HepG2 (cell line): Measurements from ENCODE around the gene SLC35D2. TPM values are rescaled to one million over a fixed set of nuclear protein-coding genes. Genes with fewer than 3 reads are reported as not detected.
"Not testable (repeated sequence)": the region's sequence is repeated elsewhere in the genome, so short reads cannot be mapped to it uniquely, and the experiment has no call there.

Experiments
- ATAC-seq: fragments of 200-7000 bp; cut with Tn5 transposase; 3 replicates; pipeline ENCODE4 v1.9.1; 2020; ENCODE audit warnings: mild to moderate bottlenecking, moderate library complexity
- BruUV-seq: library from RNA; stranded (reverse); fragments of 400-500 nt; replicated peaks from 2 replicates; lab custom pipeline; 2021; lab: Mats Ljungman, UMichigan
- CTCF ChIA-PET: fragments of 300-600 bp; formaldehyde crosslinking; extraction: SDS; loops from one replicate; lab custom pipeline; 2021; ENCODE audit warnings: low total read pairs, inconsistent platforms, low intra/inter-chr PET ratio; lab: Yijun Ruan, JAX
- POLR2A ChIA-PET: fragments of 350-600 bp; sonication (Branson Sonifier 250); formaldehyde crosslinking; loops from one replicate; lab custom pipeline; 2020; ENCODE audit warnings: antibody characterized with exemption, inconsistent platforms; lab: Yijun Ruan, JAX
- DNase-seq: peaks from one replicate; pipeline ENCODE4 v3.0.0-alpha.2; 2015; ENCODE audit warnings: low spot score
- FAIRE-seq: peaks from 3 replicates; lab custom pipeline; 2011; peaks lifted over from hg19 to GRCh38; lab: Jason Lieb, UNC
- H2AFZ ChIP-seq: one replicate; pipeline ENCODE4 v1.6.1; 2011; ENCODE audit warnings: low read length, inconsistent platforms
- H3K27ac ChIP-seq: fragments of 300-600 bp; 3 replicates; pipeline ENCODE4 v1.8.0; 2011; ENCODE audit warnings: mixed run types, mild to moderate bottlenecking, mixed read lengths, low read length, inconsistent platforms; ENCODE audit not compliant: insufficient read depth; ENCODE audit errors: extremely low read length
- H3K27me3 ChIP-seq, 2 experiments: fragments of 200-600 bp in 1 of 2; 2 replicates in 1 of 2; 3 replicates in 1 of 2; pipeline versions ENCODE4 v1.6.0 to v1.8.0; 2011; ENCODE audit warnings: low read length in 2 of 2, mild to moderate bottlenecking in 2 of 2, moderate library complexity in 2 of 2, inconsistent platforms in 1 of 2; ENCODE audit not compliant: insufficient read depth in 2 of 2, control insufficient read depth in 1 of 2
- H3K36me3 ChIP-seq, 2 experiments: fragments of 200-600 bp in 1 of 2; replicated peaks in 1 of 2; 2 replicates in 1 of 2; 3 replicates in 1 of 2; pipeline versions ENCODE4 v1.5.1 to v1.8.0; 2011; ENCODE audit warnings: low read length in 2 of 2, inconsistent platforms in 1 of 2; ENCODE audit not compliant: insufficient read depth in 2 of 2, control insufficient read depth in 1 of 2
- H3K4me1 ChIP-seq: 2 replicates; pipeline ENCODE4 v1.5.1; 2012; ENCODE audit warnings: low read length, inconsistent platforms; ENCODE audit not compliant: insufficient read depth
- H3K4me2 ChIP-seq: 2 replicates; pipeline ENCODE4 v1.6.0; 2011; ENCODE audit warnings: low read depth, low read length, inconsistent platforms
- H3K4me3 ChIP-seq, 3 experiments: fragments of 200-600 bp in 1 of 3; sonication (generic), shearing (Covaris generic) in 1 of 3; replicated peaks in 1 of 3; 2 replicates each; pipeline ENCODE4 v1.5.1; 2011 to 2016; ENCODE audit warnings: low read length in 3 of 3, inconsistent platforms in 2 of 3, low read depth in 2 of 3, mild to moderate bottlenecking in 2 of 3, control low read depth in 1 of 3, mixed read lengths in 1 of 3; ENCODE audit not compliant: insufficient read depth in 1 of 3
- H3K79me2 ChIP-seq: one replicate; pipeline ENCODE4 v1.6.1; 2011; ENCODE audit warnings: low read length, inconsistent platforms; ENCODE audit not compliant: insufficient read depth
- H3K9ac ChIP-seq: 2 replicates; pipeline ENCODE4 v1.6.0; 2011; ENCODE audit warnings: mild to moderate bottlenecking, low read depth, low read length, inconsistent platforms; ENCODE audit not compliant: insufficient read depth
- H3K9me3 ChIP-seq: 2 replicates; pipeline ENCODE4 v1.5.1; 2012; ENCODE audit warnings: mild to moderate bottlenecking, low read length
- H4K20me1 ChIP-seq: 2 replicates; pipeline ENCODE4 v1.6.0; 2011; ENCODE audit warnings: inconsistent platforms, mild to moderate bottlenecking, low read length, moderate library complexity; ENCODE audit not compliant: insufficient read depth
- ZBTB8A ChIP-seq: sonication (generic); formaldehyde crosslinking; IDR thresholded peaks from 2 replicates; pipeline ENCODE4 v1.4.0; 2020; ENCODE audit warnings: mild to moderate bottlenecking, low read depth, missing genetic modification reagents, borderline replicate concordance
- ZNF121 ChIP-seq: sonication (generic); formaldehyde crosslinking; IDR thresholded peaks from 2 replicates; pipeline ENCODE4 v1.5.0; 2020; ENCODE audit warnings: mild to moderate bottlenecking, missing genetic modification reagents
- WGBS: methylation state at CpG from one replicate; pipeline ENCODE4 v1.1.6; 2017; ENCODE audit warnings: low lambda C conversion rate; 5-methylcytosine and 5-hydroxymethylcytosine counted together
- in situ Hi-C: cut with HindIII; loops from 2 replicates; pipeline ENCODE4 v1.10.0; 2017; ENCODE audit warnings: low pct_unique_long_range_greater_than_20kb; ENCODE audit not compliant: extremely low pct_ligation_motif_present
- intact Hi-C: fragments of 100-400 bp; cut with micrococcal nuclease; formaldehyde crosslinking; loops from one replicate; pipeline ENCODE4 v1.10.0; 2022; ENCODE audit not compliant: unreplicated experiment
- polyA plus RNA-seq, 8 experiments: library from polyadenylated mRNA; depleted of rRNA in 3 of 8; stranded (reverse) in 7 of 8; unstranded in 1 of 8; fragments of >200 nt; fragmentation: Illumina TruSeq in 4 of 8; extraction: Trizol in 4 of 8; gene quantifications; 2 replicates each; pipeline versions ENCODE4 v1.2.1 to v1.2.3, GENCODE V29; 2011 to 2016; ENCODE audit warnings: low read depth in 4 of 8, missing spikeins in 1 of 8, mixed read lengths in 1 of 8; ENCODE audit not compliant: insufficient read depth in 1 of 8
- total RNA-seq, 5 experiments: library from RNA; depleted of rRNA; stranded (reverse); fragments of >200 nt; fragmentation: Illumina TruSeq; extraction: Trizol; gene quantifications; 2 replicates each; pipeline ENCODE4 v1.2.3, GENCODE V29; 2016; ENCODE audit warnings: low read depth in 1 of 5

SLC35D2 gene
- total and polyA plus RNA-seq, 2 of the 13 experiments (the other 11 are each of a cell fraction or from before 2014, with no cell fraction given) = 96.2 to 103 TPM

GRCh38 chr9:96322736-96323135 is 60.8 kb downstream of the SLC35D2 start:
- in situ Hi-C loops = not testable (repeated sequence)

GRCh38 chr9:96322210-96322609 is 61.3 kb downstream of the SLC35D2 start:
- intact Hi-C loops, ATAC-seq: not testable (repeated sequence)

More at GRCh38 chr9:96322736-96323135, 60.8 kb downstream of the SLC35D2 start:
- H3K9ac ChIP-seq, H3K79me2 ChIP-seq, intact Hi-C loops, H3K4me2 ChIP-seq, H3K27me3 ChIP-seq, H3K4me1 ChIP-seq, BruUV-seq, CTCF ChIA-PET, POLR2A ChIA-PET, H3K4me3 ChIP-seq, H2AFZ ChIP-seq, H3K9me3 ChIP-seq, FAIRE-seq, H3K27ac ChIP-seq, H4K20me1 ChIP-seq, DNase-seq, ATAC-seq: not testable (repeated sequence)
- WGBS = 90% methylated on average over 5 of the region's 5 CpGs
- H3K36me3 ChIP-seq = peaks cover 10 to 45% of the 10 kb centered on the region in 2 experiments

GRCh38 chr9:96321515-96321914 is 62.0 kb downstream of the SLC35D2 start:
- no peak for TF ChIP-seq ZBTB8A (CRISPR knock-in tag)
- Histone ChIP-seq H3K27me3 (no peaks in the 10 kb centered on the region), H3K79me2 (no peaks in the 10 kb centered on the region), H4K20me1 (no peaks in the 10 kb centered on the region), H3K4me2 (no peak overlapping the region), H3K27ac (no peak overlapping the region), H3K4me3 (no peak overlapping the region), H3K9ac (no peak overlapping the region), H3K36me3 (peaks cover 10 to 39% of the 10 kb centered on the region in 2 experiments), H3K4me1 (no peaks in the 10 kb centered on the region), H2AFZ (no peak overlapping the region), H3K9me3 (no peaks in the 10 kb centered on the region)
- BruUV-seq = no TSS peak
- FAIRE-seq (no peak), ATAC-seq (no peak), DNase-seq (no peak)
- intact Hi-C loops (no loop called here), in situ Hi-C loops (no loop called here)
- ChIA-PET POLR2A (no interaction called here), CTCF (no interaction called here)
- WGBS = 94% methylated on average over 6 of the region's 7 CpGs

More at GRCh38 chr9:96322210-96322609, 61.3 kb downstream of the SLC35D2 start:
- FAIRE-seq, in situ Hi-C loops, H3K27me3 ChIP-seq, BruUV-seq, H3K79me2 ChIP-seq, H2AFZ ChIP-seq, CTCF ChIA-PET, H3K4me3 ChIP-seq, H4K20me1 ChIP-seq, H3K4me1 ChIP-seq, DNase-seq, H3K4me2 ChIP-seq, POLR2A ChIA-PET, H3K9ac ChIP-seq, H3K9me3 ChIP-seq, H3K27ac ChIP-seq: not testable (repeated sequence)
- H3K36me3 ChIP-seq = peaks cover 10 to 44% of the 10 kb centered on the region in 2 experiments
- 92% methylated on average over 3 of the region's 3 CpGs for WGBS
- TF ChIP-seq ZNF121 = peak; percentile 80
